ENCODE measurements around the gene SCARB1.

SCARB1 gene

GRCh38 chr12:124875803-124876132 is 12.1 kb upstream of the SCARB1 start:
- peaks cover 3% of the 10 kb centered on the region; the same call in 1 of the 2 replicates for H3K4me1 ChIP-seq (ENCODE audit: control insufficient read depth, insufficient read depth, low read length)
- CTCF ChIA-PET: no interaction called here
- H3K36me3 ChIP-seq (ENCODE audit: control insufficient read depth in 2 of 2, insufficient read depth in 1 of 2, low read length in 2 of 2): no peaks in the 10 kb centered on the region
- H3K9me3 ChIP-seq (ENCODE audit: control insufficient read depth, insufficient read depth, low read depth, low read length): no peaks in the 10 kb centered on the region
- no peak overlapping the region; the same call in 1 of the 2 replicates for H3K27ac ChIP-seq (ENCODE audit: extremely low read depth, low read depth, low read length)
- TF ChIP-seq ZFHX2 (tag by site-specific recombination; conservative IDR thresholded peaks at IDR 0.05) (no peak), KLF9 (tag by site-specific recombination; IDR thresholded peaks at IDR 0.05; ENCODE audit: low read depth) (no peak), GLIS1 (tag by site-specific recombination; IDR thresholded peaks at IDR 0.05) (peak; percentile 75), ZNF692 (tag by site-specific recombination; IDR thresholded peaks at IDR 0.05) (no peak), ZNF561 (tag by site-specific recombination; IDR thresholded peaks at IDR 0.05; ENCODE audit: borderline replicate concordance) (peak; percentile 48; the same call in 1 of the 2 replicates), ZNF837 (tag by site-specific recombination; IDR thresholded peaks at IDR 0.05) (no peak), WT1 (tag by site-specific recombination; IDR thresholded peaks at IDR 0.05) (no peak), ZNF423 (tag by site-specific recombination; IDR thresholded peaks at IDR 0.05) (no peak), TCF7L2 (IDR thresholded peaks at IDR 0.05; ENCODE audit: borderline replicate concordance, low read depth, low read length) (no peak), PRDM10 (tag by site-specific recombination; IDR thresholded peaks at IDR 0.05) (peak; percentile 43; the same call in 1 of the 2 replicates), PRDM6 (tag by site-specific recombination; IDR thresholded peaks at IDR 0.05) (peak; percentile 56; the same call in 1 of the 2 replicates)
- POLR2A ChIA-PET: no interaction called here
- no peak overlapping the region for H3K4me3 ChIP-seq (ENCODE audit: low read depth, low read length)

GRCh38 chr12:124874988-124875802 is 11.5 kb upstream of the SCARB1 start:
- Histone ChIP-seq H3K27ac (ENCODE audit: extremely low read depth, low read depth, low read length) (no peak overlapping the region; the same call in 1 of the 2 replicates), H3K9me3 (ENCODE audit: control insufficient read depth, insufficient read depth, low read depth, low read length) (no peaks in the 10 kb centered on the region), H3K4me1 (ENCODE audit: control insufficient read depth, insufficient read depth, low read length) (peaks cover 3% of the 10 kb centered on the region; the same call in 1 of the 2 replicates), H3K4me3 (ENCODE audit: low read depth, low read length) (no peak overlapping the region), H3K36me3 (ENCODE audit: control insufficient read depth in 2 of 2, insufficient read depth in 1 of 2, low read length in 2 of 2) (no peaks in the 10 kb centered on the region)
- CTCF ChIA-PET: no interaction called here
- POLR2A ChIA-PET: interaction anchor here (0.6 kb wide), 1 partner anchor 144 kb away, joined by 3 read pairs; no protein-coding TSS in a partner anchor
- TF ChIP-seq WT1 (tag by site-specific recombination; IDR thresholded peaks at IDR 0.05): no peak
- TF ChIP-seq SETDB1 (IDR thresholded peaks at IDR 0.05; ENCODE audit: insufficient read length, low read length): no peak
- TF ChIP-seq HOXD13 (CRISPR knock-in tag; IDR thresholded peaks at IDR 0.05; ENCODE audit: borderline replicate concordance): no peak
- no peak for TF ChIP-seq ZBTB48 (tag by site-specific recombination; IDR thresholded peaks at IDR 0.05)
- TF ChIP-seq ZNF169 (tag by site-specific recombination; IDR thresholded peaks at IDR 0.05): no peak
- no peak for TF ChIP-seq IKZF3 (tag by site-specific recombination; IDR thresholded peaks at IDR 0.05)
- TF ChIP-seq ZNF76 (tag by site-specific recombination; IDR thresholded peaks at IDR 0.05; ENCODE audit: borderline replicate concordance, low read depth): no peak
- TF ChIP-seq ZNF394 (tag by site-specific recombination; IDR thresholded peaks at IDR 0.05; ENCODE audit: borderline replicate concordance): no peak
- no peak for TF ChIP-seq ZNF624 (tag by site-specific recombination; IDR thresholded peaks at IDR 0.05)
- no peak for TF ChIP-seq ZNF280C (tag by site-specific recombination; IDR thresholded peaks at IDR 0.05)
- TF ChIP-seq ZFP3 (tag by site-specific recombination; IDR thresholded peaks at IDR 0.05; ENCODE audit: low read depth): no peak
- no peak for TF ChIP-seq ZNF366 (tag by site-specific recombination; conservative IDR thresholded peaks at IDR 0.05)
- TF ChIP-seq ZNF555 (tag by site-specific recombination; conservative IDR thresholded peaks at IDR 0.05): no peak
- no peak for TF ChIP-seq BCL11A (tag by site-specific recombination; IDR thresholded peaks at IDR 0.05; ENCODE audit: low read depth)
- no peak for TF ChIP-seq ZNF37A (tag by site-specific recombination; IDR thresholded peaks at IDR 0.05)
